DMS53 treated with DMSO at 0.1 percent for 48 hours (cell line): ENCODE results near the gene ZNF610.

Experiments
- DNase-seq: peaks from one replicate; lab custom pipeline; 2025; ENCODE audit not compliant: unreplicated experiment; lab: John Stamatoyannopoulos, UW

ZNF610 gene

GRCh38 chr19:52397310-52398080, 61.5 kb downstream of the ZNF610 start, which contains the start of gene ZNF528:
TSS of gene ZNF528 (plus strand) at chr19:52397849. CDS start at chr19:52402014, 4,165 bp downstream.
- peak; percentile 70 for DNase-seq

- no peak for DNase-seq
Measured at GRCh38 chr19:52398081-52398441, 62.0 kb downstream of the ZNF610 start.

GRCh38 chr19:52410276-52410675, 74.2 kb downstream of the ZNF610 start:
- no peak for DNase-seq

- DNase-seq = no peak
Measured at GRCh38 chr19:52415711-52416110, 79.7 kb downstream of the ZNF610 start.
